GM18520 (cell line): Measurements from ENCODE around the gene ADSS1.

Experiments
- ATAC-seq: cut with Tn5 transposase; IDR thresholded peaks from one replicate; pipeline ENCODE4 v1.9.1; 2021; ENCODE audit not compliant: unreplicated experiment

ADSS1 gene

GRCh38 chr14:104686624-104687517 is 37.2 kb upstream of the ADSS1 start:
- no peak for ATAC-seq

- no peak for ATAC-seq
Measured at GRCh38 chr14:104687601-104688504, 36.2 kb upstream of the ADSS1 start.

GRCh38 chr14:104688505-104689108 is 35.4 kb upstream of the ADSS1 start:
- no peak for ATAC-seq

- no peak for ATAC-seq
Measured at GRCh38 chr14:104689109-104689880, 34.7 kb upstream of the ADSS1 start, which contains the start of gene INF2. INF2 (plus strand) TSS chr14:104689618; CDS start chr14:104701366, 11,748 bp downstream.

GRCh38 chr14:104689881-104690711 is 33.9 kb upstream of the ADSS1 start:
- no peak for ATAC-seq

- no peak for ATAC-seq
Measured at GRCh38 chr14:104690861-104691455, 33.1 kb upstream of the ADSS1 start.

GRCh38 chr14:104691546-104692260 is 32.3 kb upstream of the ADSS1 start:
- ATAC-seq, result no peak

- ATAC-seq, result no peak
Measured at GRCh38 chr14:104692261-104692938, 31.6 kb upstream of the ADSS1 start.

GRCh38 chr14:104692939-104693315 is 31.1 kb upstream of the ADSS1 start:
- ATAC-seq, result no peak

GRCh38 chr14:104693482-104694431 is 30.3 kb upstream of the ADSS1 start:
- no peak for ATAC-seq

- no peak for ATAC-seq
Measured at GRCh38 chr14:104694475-104694950, 29.5 kb upstream of the ADSS1 start.

- ATAC-seq, result no peak
Measured at GRCh38 chr14:104694991-104695659, 28.9 kb upstream of the ADSS1 start.

- ATAC-seq, result no peak
Measured at GRCh38 chr14:104695660-104696000, 28.4 kb upstream of the ADSS1 start.

GRCh38 chr14:104696671-104697316 is 27.2 kb upstream of the ADSS1 start:
- ATAC-seq, result no peak

- no peak for ATAC-seq
Measured at GRCh38 chr14:104697317-104697703, 26.7 kb upstream of the ADSS1 start.
